ENCODE results near the gene ACTC1.

ACTC1 gene

GRCh38 chr15:34765741-34766140, 29.6 kb downstream of the ACTC1 start:
- no peak for TF ChIP-seq CTCF (IDR thresholded peaks at IDR 0.05; ENCODE audit: control insufficient read depth, extremely low read depth, insufficient read depth)
- no peak overlapping the region for H3K4me3 ChIP-seq (ENCODE audit: low read depth, low read length)
- no peak for DNase-seq (ENCODE audit: low read depth)

- no peak for DNase-seq (ENCODE audit: low read depth)
- no peak overlapping the region for H3K4me3 ChIP-seq (ENCODE audit: low read depth, low read length)
- TF ChIP-seq CTCF (IDR thresholded peaks at IDR 0.05; ENCODE audit: control insufficient read depth, extremely low read depth, insufficient read depth) = no peak
Measured at GRCh38 chr15:34760909-34761308, 34.4 kb downstream of the ACTC1 start.

- no peak for DNase-seq (ENCODE audit: low read depth)
- no peak overlapping the region for H3K4me3 ChIP-seq (ENCODE audit: low read depth, low read length)
- no peak for TF ChIP-seq CTCF (IDR thresholded peaks at IDR 0.05; ENCODE audit: control insufficient read depth, extremely low read depth, insufficient read depth)
Measured at GRCh38 chr15:34759992-34760391, 35.4 kb downstream of the ACTC1 start.

- no peak overlapping the region for H3K4me3 ChIP-seq (ENCODE audit: low read depth, low read length)
- no peak for TF ChIP-seq CTCF (IDR thresholded peaks at IDR 0.05; ENCODE audit: control insufficient read depth, extremely low read depth, insufficient read depth)
- no peak for DNase-seq (ENCODE audit: low read depth)
Measured at GRCh38 chr15:34759347-34759746, 36.0 kb downstream of the ACTC1 start.

- TF ChIP-seq CTCF (IDR thresholded peaks at IDR 0.05; ENCODE audit: control insufficient read depth, extremely low read depth, insufficient read depth) = no peak
- no peak for DNase-seq (ENCODE audit: low read depth)
- H3K4me3 ChIP-seq (ENCODE audit: low read depth, low read length) = no peak overlapping the region
Measured at GRCh38 chr15:34757262-34757661, 38.1 kb downstream of the ACTC1 start.

GRCh38 chr15:34755419-34755773, 40.0 kb downstream of the ACTC1 start:
- no peak for TF ChIP-seq CTCF (IDR thresholded peaks at IDR 0.05; ENCODE audit: control insufficient read depth, extremely low read depth, insufficient read depth)
- no peak for DNase-seq (ENCODE audit: low read depth)
- H3K4me3 ChIP-seq (ENCODE audit: low read depth, low read length) = no peak overlapping the region

- no peak within 1 kb of the TSS for H3K4me3 ChIP-seq (ENCODE audit: low read depth, low read length)
- DNase-seq (ENCODE audit: low read depth) = no peak
Measured at GRCh38 chr15:34754674-34755418, 40.5 kb downstream of the ACTC1 start, which contains the start of gene GJD2. TSS of gene GJD2 (minus strand) at chr15:34754998. CDS start at chr15:34754488, 510 bp downstream.

More at GRCh38 chr15:34754674-34755418, 40.5 kb downstream of the ACTC1 start, which contains the start of gene GJD2:
- no peak for TF ChIP-seq CTCF (IDR thresholded peaks at IDR 0.05; ENCODE audit: control insufficient read depth, extremely low read depth, insufficient read depth)

Measured in LNCaP clone FGC (cell line).